HepG2 (cell line): Measurements from ENCODE around the gene THRAP3. TPM values are rescaled to one million over a fixed set of nuclear protein-coding genes. Genes with fewer than 3 reads are reported as not detected.

Source experiments
- ATAC-seq: fragments of 200-7000 bp; cut with Tn5 transposase; 3 replicates; pipeline ENCODE4 v1.9.1; 2020; ENCODE audit warnings: mild to moderate bottlenecking, moderate library complexity
- BruUV-seq: library from RNA; stranded (reverse); fragments of 400-500 nt; replicated peaks from 2 replicates; lab custom pipeline; 2021; lab: Mats Ljungman, UMichigan
- CTCF ChIA-PET: fragments of 300-600 bp; formaldehyde crosslinking; extraction: SDS; loops from one replicate; lab custom pipeline; 2021; ENCODE audit warnings: low total read pairs, inconsistent platforms, low intra/inter-chr PET ratio; lab: Yijun Ruan, JAX
- POLR2A ChIA-PET: fragments of 350-600 bp; sonication (Branson Sonifier 250); formaldehyde crosslinking; loops from one replicate; lab custom pipeline; 2020; ENCODE audit warnings: antibody characterized with exemption, inconsistent platforms; lab: Yijun Ruan, JAX
- DNase-seq: peaks from one replicate; pipeline ENCODE4 v3.0.0-alpha.2; 2015; ENCODE audit warnings: low spot score
- FAIRE-seq: peaks from 3 replicates; lab custom pipeline; 2011; peaks lifted over from hg19 to GRCh38; lab: Jason Lieb, UNC
- H2AFZ ChIP-seq: one replicate; pipeline ENCODE4 v1.6.1; 2011; ENCODE audit warnings: low read length, inconsistent platforms
- H3K27ac ChIP-seq: fragments of 300-600 bp; 3 replicates; pipeline ENCODE4 v1.8.0; 2011; ENCODE audit warnings: mixed run types, mild to moderate bottlenecking, mixed read lengths, low read length, inconsistent platforms; ENCODE audit not compliant: insufficient read depth; ENCODE audit errors: extremely low read length
- H3K27me3 ChIP-seq, 2 experiments: fragments of 200-600 bp in 1 of 2; 2 replicates in 1 of 2; 3 replicates in 1 of 2; pipeline versions ENCODE4 v1.6.0 to v1.8.0; 2011; ENCODE audit warnings: low read length in 2 of 2, mild to moderate bottlenecking in 2 of 2, moderate library complexity in 2 of 2, inconsistent platforms in 1 of 2; ENCODE audit not compliant: insufficient read depth in 2 of 2, control insufficient read depth in 1 of 2
- H3K36me3 ChIP-seq, 2 experiments: fragments of 200-600 bp in 1 of 2; replicated peaks in 1 of 2; 2 replicates in 1 of 2; 3 replicates in 1 of 2; pipeline versions ENCODE4 v1.5.1 to v1.8.0; 2011; ENCODE audit warnings: low read length in 2 of 2, inconsistent platforms in 1 of 2; ENCODE audit not compliant: insufficient read depth in 2 of 2, control insufficient read depth in 1 of 2
- H3K4me1 ChIP-seq: 2 replicates; pipeline ENCODE4 v1.5.1; 2012; ENCODE audit warnings: low read length, inconsistent platforms; ENCODE audit not compliant: insufficient read depth
- H3K4me2 ChIP-seq: 2 replicates; pipeline ENCODE4 v1.6.0; 2011; ENCODE audit warnings: low read depth, low read length, inconsistent platforms
- H3K4me3 ChIP-seq, 3 experiments: fragments of 200-600 bp in 1 of 3; sonication (generic), shearing (Covaris generic) in 1 of 3; replicated peaks in 1 of 3; 2 replicates each; pipeline ENCODE4 v1.5.1; 2011 to 2016; ENCODE audit warnings: low read length in 3 of 3, inconsistent platforms in 2 of 3, low read depth in 2 of 3, mild to moderate bottlenecking in 2 of 3, control low read depth in 1 of 3, mixed read lengths in 1 of 3; ENCODE audit not compliant: insufficient read depth in 1 of 3
- H3K79me2 ChIP-seq: one replicate; pipeline ENCODE4 v1.6.1; 2011; ENCODE audit warnings: low read length, inconsistent platforms; ENCODE audit not compliant: insufficient read depth
- H3K9ac ChIP-seq: 2 replicates; pipeline ENCODE4 v1.6.0; 2011; ENCODE audit warnings: mild to moderate bottlenecking, low read depth, low read length, inconsistent platforms; ENCODE audit not compliant: insufficient read depth
- H3K9me3 ChIP-seq: 2 replicates; pipeline ENCODE4 v1.5.1; 2012; ENCODE audit warnings: mild to moderate bottlenecking, low read length
- H4K20me1 ChIP-seq: 2 replicates; pipeline ENCODE4 v1.6.0; 2011; ENCODE audit warnings: inconsistent platforms, mild to moderate bottlenecking, low read length, moderate library complexity; ENCODE audit not compliant: insufficient read depth
- AKAP8 ChIP-seq: sonication (generic); formaldehyde crosslinking; IDR thresholded peaks from 2 replicates; pipeline ENCODE4 v1.5.1; 2020; ENCODE audit warnings: mild to moderate bottlenecking, missing genetic modification reagents
- ATF7-NPFF ChIP-seq: sonication (generic); formaldehyde crosslinking; IDR thresholded peaks from 2 replicates; pipeline ENCODE4 v1.8.1; 2023; ENCODE audit warnings: mild to moderate bottlenecking, low read depth, missing genetic modification reagents, moderate library complexity
- BCL6 ChIP-seq: IDR thresholded peaks from 2 replicates; pipeline ENCODE4 v1.6.1; 2016; ENCODE audit warnings: missing genetic modification reagents, missing compliant biosample characterization
- FOSL2 ChIP-seq: sonication (generic); formaldehyde crosslinking; IDR thresholded peaks from 2 replicates; pipeline ENCODE4 v1.4.0; 2020; ENCODE audit warnings: missing genetic modification reagents
- MNT ChIP-seq: fragments of 450-650 bp; IDR thresholded peaks from 2 replicates; pipeline ENCODE4 v1.6.1; 2016
- NONO ChIP-seq, 2 experiments: fragments of 450-650 bp in 1 of 2; sonication (generic) in 1 of 2; formaldehyde crosslinking in 1 of 2; IDR thresholded peaks in 1 of 2; conservative IDR thresholded peaks in 1 of 2; 2 replicates each; pipeline versions ENCODE4 v1.6.1 to v1.8.0; 2017 to 2022; ENCODE audit warnings: mild to moderate bottlenecking in 1 of 2, missing genetic modification reagents in 1 of 2, moderate library complexity in 1 of 2
- NPAS2 ChIP-seq: sonication (generic); formaldehyde crosslinking; IDR thresholded peaks from 2 replicates; pipeline ENCODE4 v1.8.0; 2022; ENCODE audit warnings: mild to moderate bottlenecking, missing genetic modification reagents, borderline replicate concordance
- RERE ChIP-seq: IDR thresholded peaks from 2 replicates; pipeline ENCODE4 v1.6.1; 2016; ENCODE audit warnings: low read depth, missing genetic modification reagents, missing compliant biosample characterization
- REXO4 ChIP-seq: sonication (generic); formaldehyde crosslinking; IDR thresholded peaks from 2 replicates; pipeline ENCODE4 v1.8.0; 2022; ENCODE audit warnings: missing genetic modification reagents, mild to moderate bottlenecking, borderline replicate concordance
- SETDB1 ChIP-seq: sonication (generic); formaldehyde crosslinking; IDR thresholded peaks from 2 replicates; pipeline ENCODE4 v1.5.1; 2020; ENCODE audit warnings: missing genetic modification reagents, mild to moderate bottlenecking, borderline replicate concordance
- SOX13 ChIP-seq, 3 experiments: fragments of 450-650 bp in 1 of 3; sonication (generic) in 1 of 3; formaldehyde crosslinking in 1 of 3; IDR thresholded peaks in 2 of 3; conservative IDR thresholded peaks in 1 of 3; 2 replicates each; pipeline versions ENCODE4 v1.5.0 to v1.6.1; 2016 to 2020; ENCODE audit warnings: antibody characterized with exemption in 1 of 3, mild to moderate bottlenecking in 1 of 3, missing compliant biosample characterization in 1 of 3, missing genetic modification reagents in 1 of 3, moderate library complexity in 1 of 3
- ZNF24 ChIP-seq: fragments of 450-650 bp; IDR thresholded peaks from 2 replicates; pipeline ENCODE4 v1.6.1; 2017; ENCODE audit warnings: antibody characterized with exemption, mild to moderate bottlenecking
- ZNF3 ChIP-seq: IDR thresholded peaks from 2 replicates; pipeline ENCODE4 v1.7.0; 2017; ENCODE audit warnings: inconsistent platforms
- ZNF564 ChIP-seq: sonication (generic); formaldehyde crosslinking; IDR thresholded peaks from 2 replicates; pipeline ENCODE4 v1.8.1; 2023; ENCODE audit warnings: mild to moderate bottlenecking, missing genetic modification reagents
- ZNF567 ChIP-seq: sonication (generic); formaldehyde crosslinking; IDR thresholded peaks from 2 replicates; pipeline ENCODE4 v1.8.1; 2023; ENCODE audit warnings: mild to moderate bottlenecking, missing genetic modification reagents, borderline replicate concordance
- WGBS: methylation state at CpG from one replicate; pipeline ENCODE4 v1.1.6; 2017; ENCODE audit warnings: low lambda C conversion rate; 5-methylcytosine and 5-hydroxymethylcytosine counted together
- in situ Hi-C: cut with HindIII; loops from 2 replicates; pipeline ENCODE4 v1.10.0; 2017; ENCODE audit warnings: low pct_unique_long_range_greater_than_20kb; ENCODE audit not compliant: extremely low pct_ligation_motif_present
- intact Hi-C: fragments of 100-400 bp; cut with micrococcal nuclease; formaldehyde crosslinking; loops from one replicate; pipeline ENCODE4 v1.10.0; 2022; ENCODE audit not compliant: unreplicated experiment
- polyA plus RNA-seq, 8 experiments: library from polyadenylated mRNA; depleted of rRNA in 3 of 8; stranded (reverse) in 7 of 8; unstranded in 1 of 8; fragments of >200 nt; fragmentation: Illumina TruSeq in 4 of 8; extraction: Trizol in 4 of 8; gene quantifications; 2 replicates each; pipeline versions ENCODE4 v1.2.1 to v1.2.3, GENCODE V29; 2011 to 2016; ENCODE audit warnings: low read depth in 4 of 8, missing spikeins in 1 of 8, mixed read lengths in 1 of 8; ENCODE audit not compliant: insufficient read depth in 1 of 8
- total RNA-seq, 5 experiments: library from RNA; depleted of rRNA; stranded (reverse); fragments of >200 nt; fragmentation: Illumina TruSeq; extraction: Trizol; gene quantifications; 2 replicates each; pipeline ENCODE4 v1.2.3, GENCODE V29; 2016; ENCODE audit warnings: low read depth in 1 of 5

The THRAP3 gene
- total and polyA plus RNA-seq, 2 of the 13 experiments (the other 11 are each of a cell fraction or from before 2014, with no cell fraction given) = 45.0 to 92.6 TPM

- Histone ChIP-seq H3K79me2 (no peaks in the 10 kb centered on the region), H3K4me3 (no peak overlapping the region; a peak in 1 of 6 replicates), H3K9me3 (no peaks in the 10 kb centered on the region), H4K20me1 (no peaks in the 10 kb centered on the region), H3K27ac (no peak overlapping the region), H3K36me3 (no peaks in the 10 kb centered on the region), H2AFZ (no peak overlapping the region), H3K27me3 (peaks cover 0 to 22% of the 10 kb centered on the region in 2 experiments; a peak in 3 of 5 replicates), H3K4me1 (peaks cover 66% of the 10 kb centered on the region), H3K4me2 (0 out of 2 replicates have a peak overlapping the region, but pooled peaks have one; percentile 0), H3K9ac (0 out of 2 replicates have a peak overlapping the region, but pooled peaks have one; percentile 2)
- ChIA-PET POLR2A (interaction anchor here (1.3 kb wide), 1 partner anchor 73 kb away, joined by 5 read pairs; no protein-coding TSS in a partner anchor), CTCF (no interaction called here)
- no peak for DNase-seq
- no peak for FAIRE-seq
- 37% methylated on average over 9 of the region's 9 CpGs for WGBS
- in situ Hi-C loops = no loop called here
- intact Hi-C loops = no loop called here
- peak; percentile 6; the same call in 1 of the 3 replicates for ATAC-seq
- BruUV-seq = no TSS peak
- TF ChIP-seq NONO (IDR thresholded peaks at IDR 0.05) (no peak), NONO (CRISPR knock-in tag; conservative IDR thresholded peaks at IDR 0.05) (no peak), AKAP8 (no peak), SETDB1 (CRISPR knock-in tag) (no peak), RERE (CRISPR knock-in tag) (no peak), BCL6 (CRISPR knock-in tag) (no peak), NPAS2 (no peak), ZNF567 (CRISPR knock-in tag) (no peak), MNT (peak; percentile 14; the same call in 1 of the 2 replicates), FOSL2 (CRISPR knock-in tag) (peak; percentile 64), ZNF24 (no peak), ZNF564 (CRISPR knock-in tag) (no peak), SOX13 (IDR thresholded peaks at IDR 0.05) (no peak), SOX13 (CRISPR knock-in tag; conservative IDR thresholded peaks at IDR 0.05 in 1 of 2, IDR thresholded peaks at IDR 0.05 in 1 of 2) (no peak), ZNF3 (peak; percentile 55; the same call in 1 of the 2 replicates), REXO4 (no peak), ATF7-NPFF (CRISPR knock-in tag) (no peak)
Measured at GRCh38 chr1:36327421-36328087, 103.3 kb downstream of the THRAP3 start.
